Measurements from ENCODE around the gene NXNL2.

NXNL2 gene

DNA sequence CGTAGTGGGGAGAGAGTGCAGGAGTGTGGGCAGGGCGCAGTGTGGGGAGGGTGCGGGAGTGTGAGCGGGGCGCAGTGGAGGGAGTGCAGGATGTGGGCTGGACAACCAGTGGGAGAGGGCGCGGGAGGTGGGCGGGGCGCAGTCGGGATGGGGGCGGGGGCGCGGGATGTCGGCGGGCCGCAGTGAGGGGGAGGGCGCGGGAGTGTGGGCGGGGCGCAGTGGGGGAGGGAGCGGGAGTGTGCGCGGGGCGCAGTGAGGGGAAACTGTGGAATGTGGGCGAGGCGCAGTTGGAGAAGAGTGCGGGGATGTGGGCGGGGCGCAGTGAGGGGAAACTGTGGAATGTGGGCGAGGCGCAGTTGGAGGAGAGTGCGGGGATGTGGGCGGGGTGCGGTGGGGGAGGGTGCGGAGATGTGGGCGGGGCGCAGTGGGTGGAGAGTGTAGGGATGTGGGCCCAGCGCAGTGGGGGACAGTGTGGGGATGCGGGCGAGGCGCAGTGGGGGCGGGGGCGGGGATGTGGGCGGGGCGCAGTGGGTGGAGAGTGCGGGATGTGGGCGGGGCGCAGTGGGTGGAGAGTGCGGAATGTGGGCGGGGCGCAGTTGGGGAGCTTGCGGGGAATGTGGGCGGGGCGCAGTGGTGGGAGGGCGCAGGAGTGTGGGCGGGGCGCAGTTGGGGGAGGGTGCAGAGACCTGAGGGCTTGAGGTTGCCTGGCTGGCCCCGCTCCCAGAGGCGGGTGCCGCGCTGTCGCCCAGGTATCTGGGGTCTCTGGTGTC lies at the start of gene NXNL2:
TSS of gene NXNL2 (plus strand) at position 723 of the 770 bp plus-strand sequence. CDS start 257 bp downstream, outside the sequence.
- no peak for DNase-seq

DNA sequence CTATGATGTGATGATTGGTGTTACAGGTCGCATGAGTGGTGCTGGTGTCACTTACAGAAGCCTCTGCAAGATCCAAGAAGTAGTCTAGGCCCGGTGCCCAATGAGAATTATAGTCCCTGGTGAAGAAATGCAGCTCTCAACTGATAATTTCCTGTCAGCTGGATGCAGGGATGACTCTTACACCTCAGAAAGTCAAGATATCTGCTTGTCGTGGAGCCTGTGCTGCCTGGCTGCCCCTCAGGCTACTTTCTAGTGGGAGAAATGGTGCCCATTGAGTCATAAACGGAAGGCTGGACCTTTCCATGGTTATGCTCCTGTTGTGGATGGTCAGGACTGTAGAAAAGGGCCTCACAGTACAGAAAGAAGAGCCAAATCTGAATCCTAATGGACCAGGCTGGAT lies 46.8 kb upstream of the NXNL2 start:
- DNase-seq: no peak

DNA sequence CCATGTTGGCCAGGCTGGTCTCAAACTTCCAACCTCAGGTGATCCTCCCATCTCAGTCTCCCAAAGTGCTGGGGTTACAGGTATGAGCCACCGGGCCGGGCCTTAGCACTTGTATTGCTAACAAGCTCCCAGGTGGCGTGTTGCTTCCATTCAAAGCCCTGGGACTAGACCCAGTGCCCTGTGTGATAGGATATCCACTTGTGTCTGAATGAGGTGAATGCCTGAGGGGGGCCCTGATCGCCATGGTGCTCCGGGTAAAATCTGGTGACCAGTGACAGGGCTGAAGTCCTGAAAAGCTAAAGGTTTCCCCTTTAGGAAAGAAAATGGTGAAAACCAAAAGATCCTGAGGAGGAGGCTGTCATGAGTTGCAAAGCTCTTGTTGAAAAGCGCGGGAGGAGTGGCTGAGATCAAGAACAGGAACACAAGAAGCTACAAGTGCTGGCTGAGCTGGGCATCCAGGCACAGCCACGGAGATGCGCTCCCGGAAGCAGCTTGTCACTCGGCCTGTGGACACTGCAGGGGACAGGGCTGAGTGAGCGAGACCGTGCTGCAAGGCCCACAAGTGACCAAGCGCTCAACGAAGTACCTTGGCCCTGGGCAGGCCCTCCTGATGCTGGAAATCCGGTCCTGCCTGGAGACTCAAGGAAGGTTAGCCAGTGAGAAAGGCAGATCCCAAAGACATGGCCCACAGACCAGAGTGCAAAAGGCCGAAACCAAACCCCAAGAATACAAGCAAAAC lies 39.8 kb upstream of the NXNL2 start:
- no peak for DNase-seq

GRCh38 chr9:88497224-88497623 lies 37.8 kb upstream of the NXNL2 start:
- DNase-seq: no peak

GRCh38 chr9:88498880-88499279 lies 36.1 kb upstream of the NXNL2 start:
- no peak for DNase-seq

DNA sequence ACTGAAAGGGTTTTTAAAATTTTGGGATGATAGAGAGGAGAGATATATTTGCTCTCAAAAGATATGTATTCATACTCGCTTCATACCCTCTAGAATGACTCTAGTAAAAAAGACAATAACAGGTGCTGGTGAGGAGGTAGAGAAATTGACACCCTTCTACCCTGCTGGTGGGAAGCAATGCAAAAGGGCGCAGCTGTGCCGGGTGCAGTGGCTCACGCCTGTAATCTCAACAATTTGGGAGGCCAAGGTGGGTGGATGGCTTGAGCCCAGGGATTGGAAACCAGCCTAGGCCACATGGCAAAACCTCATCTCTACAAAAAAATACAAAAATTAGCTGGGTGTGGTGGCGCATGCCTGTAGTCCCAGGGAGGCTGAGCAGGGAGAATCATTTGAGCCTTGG lies 33.9 kb upstream of the NXNL2 start:
- DNase-seq: no peak

- DNase-seq: no peak
Observed at GRCh38 chr9:88502552-88503034, 32.4 kb upstream of the NXNL2 start.

DNA sequence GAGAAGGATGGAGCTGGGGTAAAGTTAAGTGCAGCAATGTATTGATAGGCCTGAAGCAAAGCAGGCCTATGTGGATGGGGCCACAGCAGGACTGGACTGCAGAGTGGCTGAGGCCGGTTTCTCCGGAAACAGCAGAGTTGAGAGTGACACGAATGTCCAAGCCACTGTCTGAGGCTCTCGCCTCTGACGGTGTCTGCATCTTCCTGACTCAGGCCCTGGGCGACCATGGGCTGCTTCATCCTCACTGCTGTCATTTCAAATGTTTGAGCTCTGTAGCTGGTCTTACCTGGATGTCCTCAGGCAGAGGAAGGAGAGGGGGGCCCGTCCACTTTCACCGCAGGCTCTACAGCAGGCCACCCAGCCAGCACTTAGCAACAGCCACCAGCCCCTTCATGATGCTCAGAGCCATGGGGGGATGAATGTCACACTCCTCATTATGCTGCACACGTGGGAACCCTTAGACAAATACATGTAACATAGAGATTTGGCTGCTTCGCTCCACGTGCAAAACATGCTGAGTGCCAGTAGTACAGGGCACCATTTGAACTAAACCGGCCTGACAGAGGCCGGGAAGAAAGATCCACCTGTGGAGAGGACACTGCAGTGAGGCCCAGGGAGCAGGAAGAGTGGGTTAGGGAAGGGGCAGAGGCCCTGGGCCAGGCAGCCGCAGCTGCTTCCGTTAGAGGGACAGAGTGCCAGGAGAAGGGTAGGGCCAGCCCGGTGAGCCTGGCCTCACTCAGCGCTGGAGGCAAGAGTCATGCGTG lies 31.7 kb upstream of the NXNL2 start:
- DNase-seq: no peak

DNA sequence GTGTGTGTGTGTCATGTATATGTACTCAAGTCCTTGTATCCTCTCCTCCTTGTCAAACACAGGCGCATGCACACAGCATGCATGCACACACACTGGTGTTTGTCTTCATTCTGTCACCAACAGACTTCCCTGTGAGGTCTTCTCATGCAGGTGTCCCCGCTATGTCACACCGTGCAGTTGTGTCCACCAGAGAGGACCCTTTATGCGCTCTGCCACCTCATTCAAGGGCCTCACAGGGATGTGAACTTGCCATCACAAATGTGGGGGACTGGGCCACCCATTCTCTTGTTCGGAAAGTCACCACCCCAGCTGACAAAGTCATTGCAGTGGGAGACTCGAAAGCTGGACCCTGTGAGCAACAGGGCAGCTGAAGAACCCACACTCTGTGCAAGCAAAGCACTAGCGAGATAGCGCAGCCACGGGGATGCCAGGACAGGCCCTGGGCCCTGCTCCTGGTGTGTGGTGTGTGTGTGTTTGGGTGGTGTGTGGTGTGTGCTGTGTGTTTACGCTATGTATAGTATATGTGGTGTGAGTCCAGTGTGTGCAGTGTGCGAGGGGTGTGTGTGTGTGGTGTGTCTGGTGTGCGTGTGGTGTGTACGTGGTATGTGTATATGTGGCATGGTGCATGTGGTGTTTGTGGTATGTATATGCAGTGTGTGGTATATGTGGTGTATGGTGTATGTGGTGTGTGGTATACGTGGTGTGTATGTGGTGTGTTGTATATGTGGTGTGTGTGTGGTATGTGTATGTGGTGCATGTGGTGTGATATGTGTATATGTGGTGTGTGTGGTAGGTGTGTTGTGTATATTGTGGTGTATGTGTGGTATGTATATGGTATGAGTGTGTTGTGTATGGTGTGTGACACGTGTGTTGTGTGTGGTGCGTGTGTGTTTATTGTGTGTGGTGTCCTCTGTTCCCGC lies 30.9 kb upstream of the NXNL2 start:
- DNase-seq: no peak

GRCh38 chr9:88508326-88508725 lies 26.7 kb upstream of the NXNL2 start:
- no peak for DNase-seq

GRCh38 chr9:88511906-88512305 lies 23.1 kb upstream of the NXNL2 start:
- DNase-seq: no peak

GRCh38 chr9:88514247-88514646 lies 20.7 kb upstream of the NXNL2 start:
- no peak for DNase-seq

DNA sequence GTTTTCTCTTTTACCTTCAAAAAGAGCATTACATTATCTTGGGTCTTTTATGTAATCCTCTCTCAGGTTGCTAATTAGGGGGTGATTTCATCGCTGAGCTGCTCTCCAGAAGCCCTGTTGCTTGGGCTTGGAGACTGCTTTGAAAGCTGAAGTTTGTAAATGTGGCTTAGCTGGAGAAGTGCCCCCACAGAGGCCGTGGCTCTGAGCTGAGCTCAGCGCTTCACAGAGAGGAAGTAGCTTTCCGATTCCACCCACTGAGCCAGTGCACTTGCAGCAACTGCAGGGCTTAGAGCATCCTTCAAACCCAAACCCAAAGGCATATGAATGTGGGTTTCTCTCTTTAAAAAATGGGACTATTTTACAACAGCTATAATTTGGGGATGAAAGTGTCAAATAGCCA lies 13.7 kb upstream of the NXNL2 start:
- no peak for DNase-seq

- DNase-seq: no peak
Observed at GRCh38 chr9:88522360-88522759, 12.6 kb upstream of the NXNL2 start.

GRCh38 chr9:88523056-88523455 lies 11.9 kb upstream of the NXNL2 start:
- DNase-seq: no peak

GRCh38 chr9:88524911-88525310 lies 10.1 kb upstream of the NXNL2 start:
- no peak for DNase-seq

DNA sequence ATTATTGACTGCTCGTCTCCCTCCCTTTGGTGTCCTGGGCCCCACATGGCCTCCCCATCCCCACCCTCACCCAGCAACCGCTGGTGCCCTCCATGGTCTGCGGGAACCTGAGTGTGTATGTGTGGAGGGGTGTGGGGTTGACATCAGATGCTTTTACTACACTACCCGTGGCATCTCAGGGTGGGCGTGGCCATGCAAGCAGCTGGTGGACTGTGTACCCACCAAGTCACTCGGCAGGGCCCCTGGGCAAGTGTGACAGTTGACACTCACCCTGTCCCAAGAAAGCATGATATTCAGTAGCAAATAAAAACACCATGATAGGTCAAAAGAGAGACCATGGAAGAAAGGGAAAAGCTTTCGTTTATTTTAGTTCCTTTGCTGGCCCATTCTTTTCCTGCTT lies 7.4 kb upstream of the NXNL2 start:
- DNase-seq: no peak

- DNase-seq: no peak
Observed at GRCh38 chr9:88528080-88528790, 6.7 kb upstream of the NXNL2 start.

DNA sequence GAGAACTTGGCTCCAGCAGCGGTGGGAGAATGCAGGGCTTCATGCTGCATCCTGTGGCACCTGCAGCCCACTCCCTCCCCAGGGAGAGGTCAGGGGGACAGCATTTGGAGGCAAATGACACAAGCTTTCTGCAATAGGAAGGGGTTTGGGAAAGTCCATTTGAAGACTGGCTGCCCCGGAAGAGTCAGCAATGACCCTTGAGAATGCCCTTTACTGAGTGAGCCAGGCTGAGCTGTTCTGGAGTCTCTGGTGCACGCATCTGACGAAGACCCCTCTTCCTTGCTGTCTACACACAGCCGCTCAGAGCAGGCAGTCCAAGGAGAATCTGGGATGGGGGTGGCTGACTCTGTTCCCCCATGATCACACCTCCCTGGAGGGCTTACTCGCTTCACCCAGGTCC lies 5.5 kb upstream of the NXNL2 start:
- no peak for DNase-seq

- DNase-seq: no peak
Observed at GRCh38 chr9:88530051-88530450, 4.9 kb upstream of the NXNL2 start.

DNA sequence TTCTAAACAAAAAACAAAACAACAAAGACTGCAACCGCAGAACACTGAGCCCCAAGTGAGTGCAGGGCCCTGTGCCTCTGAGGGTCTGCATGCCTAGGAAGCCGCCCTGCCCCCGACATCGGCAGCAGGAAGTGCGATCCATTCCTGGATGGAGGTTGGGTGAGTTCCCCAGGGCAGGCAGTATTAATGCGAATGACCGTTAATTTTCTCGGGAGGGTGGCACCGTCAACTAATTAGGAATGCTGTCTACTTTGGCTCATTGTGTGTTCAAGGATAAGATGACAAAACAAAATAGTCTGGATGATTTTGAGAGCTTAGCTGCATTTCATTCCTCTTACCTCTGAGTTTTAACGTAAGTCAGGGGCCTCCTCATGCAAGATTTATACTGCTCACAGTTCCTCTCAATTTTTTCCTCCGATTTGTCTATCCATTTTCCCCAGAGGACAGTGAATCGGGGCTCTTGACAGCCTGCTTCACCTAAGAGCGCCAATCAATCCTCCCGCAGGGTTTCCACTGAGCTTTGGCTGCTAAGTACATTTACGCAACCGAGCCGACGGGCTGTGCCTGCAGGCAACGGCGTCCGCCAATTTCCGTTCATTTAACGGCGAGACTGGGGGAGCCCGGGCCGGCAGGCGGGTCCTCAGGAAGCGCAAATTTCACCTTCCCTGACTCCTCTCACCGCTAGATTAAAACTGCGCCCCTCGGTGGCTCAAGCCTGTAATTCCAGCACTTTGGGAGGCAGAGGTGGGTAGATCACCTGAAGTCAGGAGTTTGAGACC lies 2.9 kb upstream of the NXNL2 start:
- no peak for DNase-seq
